Hepatocyte (in vitro differentiated cells): ENCODE data around the gene MTF1.

Experiments used
- CTCF ChIP-seq: fragments of 200-600 bp; sonication (generic); IDR thresholded peaks from 2 replicates; pipeline ENCODE4 v1.5.1; 2016; ENCODE audit warnings: antibody characterized with exemption, mild to moderate bottlenecking; ENCODE audit not compliant: poor library complexity
- EZH2 ChIP-seq: fragments of 200-600 bp; sonication (generic); IDR thresholded peaks from 2 replicates; pipeline ENCODE4 v1.6.1; 2016; ENCODE audit warnings: antibody characterized with exemption, mild to moderate bottlenecking, borderline replicate concordance
- EZH2phosphoT487 ChIP-seq: fragments of 200-600 bp; sonication (generic); IDR thresholded peaks from one replicate; pipeline ENCODE4 v1.6.1; 2018; ENCODE audit warnings: antibody characterized with exemption, mild to moderate bottlenecking, low read depth, moderate library complexity; ENCODE audit not compliant: unreplicated experiment, severe bottlenecking

GRCh38 chr1:37883671-37884070, 24.3 kb upstream of the MTF1 start:
- TF ChIP-seq CTCF (no peak), EZH2 (no peak), EZH2phosphoT487 (no peak)
